CD8-positive, alpha-beta memory T cell (primary cell): Measurements from ENCODE around the gene SUN2. TPM values are rescaled to one million over a fixed set of nuclear protein-coding genes. Genes with fewer than 3 reads are reported as not detected.

Source experiments
- CTCF ChIA-PET: fragments of 350-600 bp; sonication (Branson Sonifier 250); formaldehyde crosslinking; loops from one replicate; lab custom pipeline; 2021; ENCODE audit warnings: antibody characterized with exemption; lab: Charles Lee
- POLR2A ChIA-PET: fragments of 350-600 bp; sonication (Branson Sonifier 250); formaldehyde crosslinking; loops from one replicate; lab custom pipeline; 2021; ENCODE audit warnings: antibody characterized with exemption; lab: Charles Lee
- DNase-seq, 5 donors: peaks; one replicate each; pipeline versions ENCODE4 v3.0.0 to v3.0.0-alpha.2; 2020 to 2022; ENCODE audit warnings: mixed read lengths in 1 of 5
- H3K27ac ChIP-seq: one replicate; pipeline ENCODE4 v1.7.0; 2013; ENCODE audit warnings: low read depth, mild to moderate bottlenecking, low read length, moderate library complexity
- H3K27me3 ChIP-seq: 2 replicates; pipeline ENCODE4 v1.7.0; 2013; ENCODE audit warnings: low read length, mild to moderate bottlenecking; ENCODE audit not compliant: insufficient read depth, poor library complexity, severe bottlenecking
- H3K36me3 ChIP-seq: 2 replicates; pipeline ENCODE4 v1.7.0; 2013; ENCODE audit warnings: mild to moderate bottlenecking, low read length, moderate library complexity; ENCODE audit not compliant: insufficient read depth
- H3K4me1 ChIP-seq: 2 replicates; pipeline ENCODE4 v1.7.0; 2013; ENCODE audit warnings: mild to moderate bottlenecking, low read length, moderate library complexity; ENCODE audit not compliant: insufficient read depth
- H3K4me3 ChIP-seq: 2 replicates; pipeline ENCODE4 v1.7.0; 2013; ENCODE audit warnings: mild to moderate bottlenecking, low read length
- H3K9me3 ChIP-seq: 2 replicates; pipeline ENCODE4 v1.7.0; 2013; ENCODE audit warnings: mild to moderate bottlenecking, low read length
- H3K27ac Mint-ChIP-seq, 8 donors: one replicate each; pipeline ENCODE4 v1.8.0; 2020 to 2021; ENCODE audit warnings: mixed read lengths in 8 of 8, mild to moderate bottlenecking in 6 of 8, inconsistent platforms in 3 of 8, moderate library complexity in 3 of 8
- H3K27me3 Mint-ChIP-seq, 2 donors: one replicate each; pipeline ENCODE4 v1.8.0; 2020 to 2021; ENCODE audit warnings: mixed read lengths in 2 of 2, mild to moderate bottlenecking in 1 of 2, moderate library complexity in 1 of 2
- H3K36me3 Mint-ChIP-seq, 3 donors: one replicate each; pipeline ENCODE4 v1.8.0; 2020 to 2021; ENCODE audit warnings: mixed read lengths in 3 of 3, inconsistent platforms in 1 of 3, mild to moderate bottlenecking in 1 of 3
- H3K4me1 Mint-ChIP-seq, 3 donors: one replicate each; pipeline ENCODE4 v1.8.0; 2020 to 2021; ENCODE audit warnings: mixed read lengths in 3 of 3, inconsistent platforms in 1 of 3, mild to moderate bottlenecking in 1 of 3
- H3K4me3 Mint-ChIP-seq, 7 donors: one replicate each; pipeline ENCODE4 v1.8.0; 2020 to 2021; ENCODE audit warnings: mixed read lengths in 7 of 7, mild to moderate bottlenecking in 6 of 7, moderate library complexity in 4 of 7, inconsistent platforms in 2 of 7
- H3K9me3 Mint-ChIP-seq, 5 donors: one replicate each; pipeline ENCODE4 v1.8.0; 2020 to 2022; ENCODE audit warnings: mixed read lengths in 5 of 5, mild to moderate bottlenecking in 3 of 5, moderate library complexity in 2 of 5, inconsistent platforms in 1 of 5
- polyA plus RNA-seq: library from polyadenylated mRNA; unstranded; fragments of 300-500 nt; fragmentation: Illumina TruSeq; gene quantifications from one replicate; pipeline ENCODE4 v1.2.3, GENCODE V29; 2021
- total RNA-seq, 2 experiments: library from RNA; stranded (reverse); gene quantifications; one replicate each; pipeline ENCODE4 v1.2.3, GENCODE V29; 2021

The SUN2 gene
- total and polyA plus RNA-seq, 3 experiments from 2014 or later: 168 to 753 (median 185) TPM

- Mint-ChIP-seq H3K27ac (peak overlapping the region; percentile 91 to 100 (median 98)), H3K36me3 (peaks cover 18 to 89% (median 45%) of the 10 kb centered on the region in 3 donors), H3K4me3 (peak overlapping the region; percentile 80 to 100 (median 98)), H3K4me1 (peaks cover 49 to 73% (median 55%) of the 10 kb centered on the region in 3 donors), H3K27me3 (peaks cover 0 to 8% of the 10 kb centered on the region in 2 donors), H3K9me3 (peaks cover 0 to 2% (median 0%) of the 10 kb centered on the region in 5 donors)
- peak overlapping the region; percentile 51 for H3K27ac ChIP-seq
- H3K4me3 ChIP-seq: peak overlapping the region; percentile 98
- H3K36me3 ChIP-seq: peaks cover 70% of the 10 kb centered on the region
- ChIA-PET CTCF (interaction anchor here (1.9 to 9.7 kb wide), 3 partner anchors 17 to 26 kb away, joined by 7 to 83 read pairs (median 41); no protein-coding TSS in a partner anchor), POLR2A (interaction anchor here (1.7 to 13.0 kb wide), 4 partner anchors 13 to 44 kb away, joined by 4 to 275 read pairs (median 24); partner anchors contain the start of gene GTPBP1)
- H3K27me3 ChIP-seq: no peaks in the 10 kb centered on the region
- H3K4me1 ChIP-seq: peaks cover 58% of the 10 kb centered on the region
- no peak for DNase-seq
- H3K9me3 ChIP-seq: no peaks in the 10 kb centered on the region
Observed at GRCh38 chr22:38750638-38751037, 5.2 kb downstream of the SUN2 start.

DNA sequence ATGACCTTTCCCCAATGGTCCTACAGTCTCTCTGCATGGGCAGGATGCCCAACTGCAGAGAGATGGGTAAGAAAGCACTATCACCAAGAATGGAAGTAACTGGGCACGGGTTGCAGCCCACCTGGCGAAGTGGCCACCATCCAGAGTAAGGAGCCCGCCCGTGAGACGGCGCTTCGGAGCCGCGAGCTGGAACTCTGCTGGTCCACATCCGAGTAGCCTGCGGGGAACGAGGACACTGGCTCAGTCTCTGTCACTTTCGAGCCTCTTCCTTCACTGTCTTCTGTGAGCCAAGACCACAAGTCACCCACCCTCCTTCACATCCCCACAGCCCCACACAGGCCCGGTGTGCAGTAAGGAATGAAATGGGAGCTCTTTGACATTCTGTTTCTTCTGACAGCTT is 5.7 kb downstream of the SUN2 start:
- Histone ChIP-seq H3K4me3 (peak overlapping the region; percentile 98), H3K27me3 (no peaks in the 10 kb centered on the region), H3K9me3 (no peaks in the 10 kb centered on the region), H3K4me1 (peaks cover 59% of the 10 kb centered on the region), H3K27ac (peak overlapping the region; percentile 51), H3K36me3 (peaks cover 75% of the 10 kb centered on the region)
- H3K27ac Mint-ChIP-seq: peak overlapping the region; percentile 57 to 98 (median 82)
- ChIA-PET CTCF (interaction anchor here (1.9 to 9.7 kb wide), 4 partner anchors 17 to 120 kb away, joined by 5 to 83 read pairs (median 24); no protein-coding TSS in a partner anchor), POLR2A (interaction anchor here (0.6 to 13.0 kb wide), 3 partner anchors 13 to 770 kb away, joined by 4 to 275 read pairs (median 36); partner anchors contain the start of gene GTPBP1)
- DNase-seq: no peak
- peaks cover 0 to 2% (median 0%) of the 10 kb centered on the region in 5 donors for H3K9me3 Mint-ChIP-seq
- H3K4me3 Mint-ChIP-seq: peak overlapping the region; percentile 38 to 98 (median 50)
- peaks cover 49 to 78% (median 58%) of the 10 kb centered on the region in 3 donors for H3K4me1 Mint-ChIP-seq
- H3K27me3 Mint-ChIP-seq: peaks cover 0 to 8% of the 10 kb centered on the region in 2 donors
- peaks cover 17 to 93% (median 44%) of the 10 kb centered on the region in 3 donors for H3K36me3 Mint-ChIP-seq

GRCh38 chr22:38748487-38749136 is 7.2 kb downstream of the SUN2 start:
- no peaks in the 10 kb centered on the region for H3K9me3 ChIP-seq
- CTCF ChIA-PET: interaction anchor here (1.1 to 9.7 kb wide), 6 partner anchors 8 to 570 kb away, joined by 3 to 83 read pairs (median 6); no protein-coding TSS in a partner anchor
- peaks cover 81% of the 10 kb centered on the region for H3K36me3 ChIP-seq
- H3K27me3 ChIP-seq: no peaks in the 10 kb centered on the region
- H3K4me3 ChIP-seq: no peak overlapping the region
- H3K36me3 Mint-ChIP-seq: peaks cover 17 to 93% (median 35%) of the 10 kb centered on the region in 3 donors
- peaks cover 60% of the 10 kb centered on the region for H3K4me1 ChIP-seq
- peaks cover 0 to 8% of the 10 kb centered on the region in 2 donors for H3K27me3 Mint-ChIP-seq
- H3K4me1 Mint-ChIP-seq: peaks cover 49 to 79% (median 59%) of the 10 kb centered on the region in 3 donors
- no peak for DNase-seq
- POLR2A ChIA-PET: interaction anchor here (3.0 to 13.0 kb wide), 2 partner anchors 10 to 12 kb away, joined by 10 to 275 read pairs; no protein-coding TSS in a partner anchor
- H3K9me3 Mint-ChIP-seq: no peaks in the 10 kb centered on the region
- H3K4me3 Mint-ChIP-seq: peak overlapping the region in 2 of 7 donors; percentile 36 to 54
- H3K27ac Mint-ChIP-seq: peak overlapping the region in 7 of 8 donors; percentile 34 to 98 (median 64)
- H3K27ac ChIP-seq: no peak overlapping the region

DNA sequence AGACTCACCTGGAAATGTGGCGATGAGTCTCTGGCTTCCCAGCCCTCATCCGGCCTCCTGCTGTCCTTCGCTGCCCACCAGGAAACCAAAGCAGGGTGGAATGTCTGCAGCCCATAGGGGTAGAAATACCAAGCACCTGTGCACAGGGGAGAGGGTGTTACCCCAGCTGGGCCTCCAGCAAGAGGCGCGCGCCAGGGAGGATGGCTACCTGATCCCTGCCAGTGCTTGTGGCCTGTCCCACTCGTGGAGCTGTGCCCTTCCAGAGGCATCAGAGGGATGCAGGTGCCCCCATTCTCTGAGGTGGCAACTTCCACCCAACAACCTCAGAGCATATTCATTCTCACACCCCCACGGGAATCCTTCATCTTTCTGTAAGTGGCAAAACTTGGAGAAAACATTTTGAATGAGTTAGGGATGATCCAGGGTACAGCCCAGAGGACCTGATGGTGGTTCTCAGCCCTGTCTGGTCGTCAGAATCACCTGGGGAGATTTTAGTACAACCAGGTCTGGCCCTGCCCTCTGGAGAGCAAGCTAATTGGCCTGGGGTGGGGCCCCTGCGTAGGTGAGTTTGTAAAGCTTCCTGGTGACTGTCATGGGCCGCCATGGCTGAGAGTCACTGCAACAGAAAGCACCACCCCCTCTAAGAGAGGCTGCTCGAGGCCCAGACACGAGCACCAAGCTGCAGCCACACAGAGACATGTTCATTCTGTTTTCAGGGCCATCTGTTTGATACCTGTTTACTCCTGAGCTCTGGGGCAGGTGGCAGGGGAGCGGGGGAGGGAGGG is 9.9 kb downstream of the SUN2 start:
- CTCF ChIA-PET: interaction anchor here (0.7 to 9.7 kb wide), 6 partner anchors 12 to 97 kb away, joined by 3 to 83 read pairs (median 4); partner anchors contain the start of gene GTPBP1
- no peaks in the 10 kb centered on the region for H3K27me3 ChIP-seq
- H3K27ac ChIP-seq: no peak overlapping the region
- H3K9me3 Mint-ChIP-seq: no peaks in the 10 kb centered on the region
- no peak for DNase-seq
- H3K27ac Mint-ChIP-seq: peak overlapping the region in 3 of 8 donors; percentile 58 to 87 (median 82)
- POLR2A ChIA-PET: interaction anchor here (2.1 to 13.0 kb wide), 3 partner anchors 9 to 13 kb away, joined by 10 to 275 read pairs (median 14); partner anchors contain the start of gene SUN2
- H3K4me1 ChIP-seq: peaks cover 50% of the 10 kb centered on the region
- peak overlapping the region in 1 of 7 donors; percentile 14 for H3K4me3 Mint-ChIP-seq
- H3K4me3 ChIP-seq: no peak overlapping the region
- peaks cover 14 to 96% (median 23%) of the 10 kb centered on the region in 3 donors for H3K36me3 Mint-ChIP-seq
- peaks cover 36 to 78% (median 36%) of the 10 kb centered on the region in 3 donors for H3K4me1 Mint-ChIP-seq
- H3K9me3 ChIP-seq: no peaks in the 10 kb centered on the region
- no peaks in the 10 kb centered on the region for H3K27me3 Mint-ChIP-seq
- peaks cover 91% of the 10 kb centered on the region for H3K36me3 ChIP-seq

GRCh38 chr22:38744981-38745380 is 10.8 kb downstream of the SUN2 start:
- Histone ChIP-seq H3K9me3 (no peaks in the 10 kb centered on the region), H3K36me3 (peaks cover 91% of the 10 kb centered on the region), H3K4me3 (no peak overlapping the region), H3K4me1 (peaks cover 50% of the 10 kb centered on the region), H3K27ac (no peak overlapping the region), H3K27me3 (no peaks in the 10 kb centered on the region)
- Mint-ChIP-seq H3K9me3 (no peaks in the 10 kb centered on the region), H3K27ac (peak overlapping the region in 7 of 8 donors; percentile 29 to 88 (median 70)), H3K27me3 (no peaks in the 10 kb centered on the region), H3K4me3 (peak overlapping the region in 1 of 7 donors; percentile 24), H3K4me1 (peaks cover 32 to 75% (median 32%) of the 10 kb centered on the region in 3 donors), H3K36me3 (peaks cover 14 to 97% (median 21%) of the 10 kb centered on the region in 3 donors)
- ChIA-PET POLR2A (interaction anchor here (2.1 to 13.0 kb wide), 2 partner anchors 8 to 11 kb away, joined by 14 to 275 read pairs; partner anchors contain the start of gene SUN2), CTCF (interaction anchor here (0.9 to 9.7 kb wide), 2 partner anchors 11 to 21 kb away, joined by 3 to 83 read pairs; no protein-coding TSS in a partner anchor)
- no peak for DNase-seq

DNA sequence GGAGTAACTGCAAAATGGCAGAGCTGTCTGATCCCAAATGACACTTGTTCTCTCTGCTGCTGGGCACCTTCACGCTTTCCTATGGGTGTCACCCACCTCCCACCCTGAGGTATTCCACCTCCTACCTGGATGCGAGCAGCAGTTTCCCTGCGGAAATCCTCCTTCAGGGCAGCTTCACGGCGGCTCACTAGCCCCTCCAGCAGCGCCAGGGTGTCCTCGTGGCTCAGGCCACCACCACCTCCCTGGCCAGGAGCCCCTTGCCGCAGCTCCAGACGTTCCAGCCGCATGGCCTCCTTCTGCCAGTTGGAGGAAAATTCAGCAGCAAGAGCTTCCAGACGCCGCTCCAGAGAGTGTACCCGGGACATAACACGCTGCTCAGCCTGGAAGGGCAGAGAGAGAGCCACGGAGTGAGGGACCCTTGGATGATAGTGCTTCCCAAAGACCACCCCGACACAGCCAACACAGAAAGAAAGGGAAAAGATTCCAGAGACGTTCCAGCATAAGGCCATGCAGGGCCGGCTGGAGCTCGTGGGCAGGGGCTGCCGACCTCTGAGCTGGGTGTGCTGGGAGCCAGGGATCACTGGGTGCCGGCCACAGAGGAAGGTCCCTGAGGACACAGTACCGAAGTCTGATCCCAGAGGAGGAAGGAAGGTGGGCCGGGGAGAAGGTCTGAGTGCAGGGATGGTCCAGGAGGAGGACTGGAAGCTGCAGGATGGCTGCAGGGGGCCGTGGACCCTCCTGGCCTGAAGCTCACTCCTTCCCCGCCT is 13.4 kb downstream of the SUN2 start:
- no peaks in the 10 kb centered on the region for H3K9me3 Mint-ChIP-seq
- H3K36me3 Mint-ChIP-seq: peaks cover 12 to 97% (median 14%) of the 10 kb centered on the region in 3 donors
- H3K27ac ChIP-seq: no peak overlapping the region
- CTCF ChIA-PET: interaction anchor here (1.1 to 2.3 kb wide), 3 partner anchors 9 to 17 kb away, joined by 4 to 9 read pairs (median 9); no protein-coding TSS in a partner anchor
- H3K27me3 ChIP-seq: no peaks in the 10 kb centered on the region
- peak overlapping the region in 2 of 8 donors; percentile 10 to 24 for H3K27ac Mint-ChIP-seq
- peaks cover 58% of the 10 kb centered on the region for H3K4me1 ChIP-seq
- peaks cover 95% of the 10 kb centered on the region for H3K36me3 ChIP-seq
- no peak overlapping the region for H3K4me3 ChIP-seq
- POLR2A ChIA-PET: interaction anchor here (0.5 to 13.9 kb wide), 5 partner anchors 9 to 1140 kb away, joined by 3 to 275 read pairs (median 8); partner anchors contain the start of genes GTPBP1 and SUN2
- no peaks in the 10 kb centered on the region for H3K27me3 Mint-ChIP-seq
- H3K4me1 Mint-ChIP-seq: peaks cover 30 to 71% (median 33%) of the 10 kb centered on the region in 3 donors
- no peak overlapping the region for H3K4me3 Mint-ChIP-seq
- DNase-seq: no peak
- no peaks in the 10 kb centered on the region for H3K9me3 ChIP-seq
